ENCODE measurements around the gene CNST.
"Not testable (repeated sequence)": the region's sequence is repeated elsewhere in the genome, so short reads cannot be mapped to it uniquely, and the experiment has no call there.

CNST gene

DNA sequence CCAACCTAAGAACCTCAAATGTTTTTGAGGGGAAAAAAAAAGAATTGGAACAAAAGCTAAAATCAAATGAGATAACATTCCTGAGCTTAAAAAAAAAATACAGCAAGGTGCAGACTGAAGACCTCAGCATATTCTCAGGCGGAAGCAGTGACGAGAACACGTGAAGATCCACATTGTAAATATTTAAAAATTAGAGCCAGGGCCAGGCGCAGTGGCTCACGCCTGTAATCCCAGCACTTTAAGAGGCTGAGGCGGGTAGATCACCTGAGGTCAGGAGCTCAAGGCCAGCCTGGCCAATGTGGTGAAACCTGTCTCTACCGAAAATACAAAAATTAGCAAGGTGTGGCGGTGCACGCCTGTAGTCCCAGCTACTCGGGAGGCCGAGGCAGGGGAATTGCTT, 15.9 kb upstream of the CNST start:
- DNase-seq: no peak
- intact Hi-C loops (cut with DNase I): no loop called here

DNA sequence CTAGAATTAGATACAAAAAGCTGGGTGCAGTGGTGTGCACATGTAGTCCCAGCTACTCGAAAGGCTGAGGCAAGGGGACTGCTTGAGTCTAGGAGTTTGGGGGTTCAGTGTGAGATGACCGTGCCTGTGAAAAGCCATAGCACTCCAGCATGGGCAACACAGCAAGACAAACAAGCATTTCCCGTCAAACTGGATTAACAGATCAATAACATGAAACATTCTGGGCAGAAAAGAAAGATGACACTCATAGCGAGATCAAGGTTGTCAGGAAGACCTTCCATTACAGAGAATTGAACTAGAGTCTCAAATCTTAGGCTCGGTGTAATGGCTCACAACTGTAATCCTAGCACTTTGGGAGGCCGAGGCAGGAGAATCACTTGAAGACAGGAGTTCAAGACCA, 14.1 kb upstream of the CNST start:
- DNase-seq: no peak
- intact Hi-C loops (cut with DNase I): no loop called here

DNA sequence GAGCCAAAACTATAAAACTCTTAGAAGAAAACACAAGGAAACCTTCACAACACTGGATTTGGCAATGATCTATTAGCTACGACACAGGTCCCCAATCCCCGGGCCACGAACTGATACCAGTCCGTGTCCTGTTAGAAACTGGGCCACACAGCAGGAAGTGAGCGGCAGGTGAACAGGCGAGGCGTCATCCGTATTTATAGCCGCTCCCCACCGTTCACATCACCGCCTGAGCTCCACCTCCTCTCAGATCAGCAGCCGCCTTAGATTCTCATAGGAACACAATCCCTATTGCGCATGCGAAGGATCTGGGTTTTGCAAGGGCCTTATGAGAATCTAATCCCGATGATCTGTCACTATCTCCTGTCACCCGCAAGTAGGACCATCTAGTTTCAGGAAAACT, 12.1 kb upstream of the CNST start:
- intact Hi-C loops (cut with DNase I): no loop called here
- DNase-seq: no peak

DNA sequence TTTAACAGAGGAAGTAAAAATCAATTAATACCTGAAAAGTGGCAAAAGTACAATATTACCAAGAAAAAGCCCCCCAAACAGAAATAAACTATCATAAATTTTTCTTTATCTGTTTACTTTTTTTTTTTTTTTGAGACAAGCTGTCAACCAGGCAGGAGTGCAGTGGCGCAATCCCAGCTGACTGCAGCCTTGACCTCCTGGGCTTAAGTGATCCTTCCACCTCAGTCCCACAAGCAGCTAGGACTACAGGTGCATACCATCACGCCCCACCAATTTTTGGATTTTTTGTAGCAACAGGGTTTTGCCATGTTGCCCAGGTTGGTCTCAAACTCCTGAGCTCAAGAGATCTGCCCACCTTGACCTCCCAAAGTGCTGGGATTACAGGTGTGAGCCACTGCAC, 8.2 kb upstream of the CNST start:
- no peak for DNase-seq
- intact Hi-C loops (cut with DNase I): no loop called here

DNA sequence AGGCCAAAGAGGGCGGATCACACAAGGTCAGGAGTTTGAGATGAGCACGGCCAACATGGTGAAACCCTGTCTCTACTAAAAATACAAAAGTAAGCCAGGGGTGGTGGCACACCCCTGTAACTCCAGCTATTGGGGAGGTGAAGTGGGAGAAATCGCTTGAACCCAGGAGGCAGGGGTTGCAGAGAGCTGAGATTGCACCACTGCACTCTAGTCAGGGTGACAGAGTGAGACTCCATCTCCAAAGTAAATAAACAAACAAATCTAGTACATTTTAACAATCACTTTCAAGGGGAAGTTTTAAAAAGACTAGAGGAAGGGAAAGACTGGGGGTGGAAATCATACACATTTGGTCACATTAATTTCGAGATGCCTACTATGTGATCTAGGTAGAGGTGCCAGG, 6.9 kb upstream of the CNST start:
- intact Hi-C loops (cut with DNase I): no loop called here
- no peak for DNase-seq

DNA sequence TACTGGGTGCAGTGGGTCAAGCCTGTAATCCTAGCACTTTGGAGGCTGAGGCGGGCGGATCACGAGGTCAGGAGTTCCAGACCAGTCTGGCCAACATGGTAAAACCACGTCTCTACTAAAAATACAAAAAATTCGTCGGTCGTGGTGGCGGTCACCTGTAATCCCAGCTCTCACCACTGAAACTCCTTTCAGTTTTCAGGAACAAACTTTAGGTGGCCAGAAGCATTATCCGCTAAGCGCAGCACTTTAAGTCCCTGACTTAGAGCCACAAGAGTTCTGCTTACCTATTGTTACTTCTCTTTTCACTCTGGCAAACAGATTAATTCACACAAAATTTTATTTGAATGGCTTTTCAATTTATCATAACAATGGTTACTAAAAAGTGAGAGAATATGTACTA, 5.4 kb upstream of the CNST start:
- DNase-seq; intact Hi-C loops (cut with DNase I): not testable (repeated sequence)

DNA sequence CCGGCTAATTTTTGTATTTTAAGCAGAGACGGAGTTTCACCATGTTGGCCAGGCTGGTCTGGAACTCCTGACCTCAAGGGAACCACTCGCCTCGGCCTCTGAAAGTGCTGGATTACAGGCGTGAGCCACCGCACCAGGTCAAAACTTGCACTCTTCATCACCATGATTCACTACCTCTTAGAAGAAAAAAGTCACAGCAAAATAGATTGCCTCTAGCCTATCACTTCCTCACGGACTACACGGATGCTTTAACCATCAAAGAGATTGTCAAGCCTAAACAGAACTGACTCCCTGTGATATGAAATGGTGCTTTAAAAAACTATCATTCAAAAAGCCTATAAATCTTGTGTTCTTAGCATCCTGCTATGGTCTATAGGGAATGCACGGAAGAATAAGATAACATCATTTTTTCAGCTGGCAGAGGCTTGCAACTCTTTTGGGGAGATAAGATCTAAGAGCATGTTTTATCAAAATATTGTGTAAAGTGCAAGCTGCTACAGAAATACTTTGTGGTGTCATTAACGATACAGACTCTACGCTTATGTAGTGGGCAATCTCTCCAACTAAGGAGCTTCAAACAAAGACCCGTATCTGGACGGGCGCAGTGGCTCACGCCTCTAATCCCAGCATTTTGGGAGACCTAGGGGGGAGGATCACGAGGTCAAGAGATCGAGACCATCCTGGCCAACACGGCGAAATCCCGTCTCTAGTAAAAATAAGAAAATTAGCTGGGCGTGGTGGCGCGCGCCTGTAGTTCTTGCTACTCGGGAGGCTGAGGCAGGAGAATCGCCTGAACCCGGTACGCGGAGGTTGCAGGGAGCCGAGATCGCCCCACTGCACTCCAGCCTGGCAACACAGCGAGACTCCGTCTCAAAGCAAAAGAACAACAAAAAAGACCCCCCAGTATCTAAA, 1.2 kb upstream of the CNST start:
- intact Hi-C loops (cut with DNase I): loop anchor here (5.0 kb wide), 1 partner anchor 1913 kb away; the partner anchor contains the start of gene DESI2

DNA sequence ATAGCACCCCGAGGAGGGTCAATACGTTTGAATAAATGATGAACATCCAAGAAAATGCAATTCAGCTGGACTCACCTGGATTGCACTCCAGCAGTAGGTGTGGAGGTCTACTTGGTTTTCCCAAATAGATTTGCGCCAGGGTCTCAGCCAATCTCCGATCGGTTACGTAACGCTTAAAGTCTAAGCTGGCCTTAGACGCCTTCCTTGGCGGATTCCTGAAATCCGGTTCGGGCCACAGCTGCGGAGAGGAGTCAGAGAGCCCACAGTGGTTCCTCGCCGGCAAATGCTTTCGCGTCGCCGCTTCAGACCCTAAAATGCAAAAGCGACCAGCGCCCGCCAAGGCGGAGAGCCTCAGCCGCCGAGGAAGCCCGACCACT, 517 bp upstream of the CNST start:
- intact Hi-C loops (cut with DNase I): loop anchor here (5.0 kb wide), 1 partner anchor 1913 kb away; the partner anchor contains the start of gene DESI2
- DNase-seq: peak in 1 of 42 donors; percentile 11

More for the DNA sequence above, 1.2 kb upstream of the CNST start:
- no peak for DNase-seq

DNA sequence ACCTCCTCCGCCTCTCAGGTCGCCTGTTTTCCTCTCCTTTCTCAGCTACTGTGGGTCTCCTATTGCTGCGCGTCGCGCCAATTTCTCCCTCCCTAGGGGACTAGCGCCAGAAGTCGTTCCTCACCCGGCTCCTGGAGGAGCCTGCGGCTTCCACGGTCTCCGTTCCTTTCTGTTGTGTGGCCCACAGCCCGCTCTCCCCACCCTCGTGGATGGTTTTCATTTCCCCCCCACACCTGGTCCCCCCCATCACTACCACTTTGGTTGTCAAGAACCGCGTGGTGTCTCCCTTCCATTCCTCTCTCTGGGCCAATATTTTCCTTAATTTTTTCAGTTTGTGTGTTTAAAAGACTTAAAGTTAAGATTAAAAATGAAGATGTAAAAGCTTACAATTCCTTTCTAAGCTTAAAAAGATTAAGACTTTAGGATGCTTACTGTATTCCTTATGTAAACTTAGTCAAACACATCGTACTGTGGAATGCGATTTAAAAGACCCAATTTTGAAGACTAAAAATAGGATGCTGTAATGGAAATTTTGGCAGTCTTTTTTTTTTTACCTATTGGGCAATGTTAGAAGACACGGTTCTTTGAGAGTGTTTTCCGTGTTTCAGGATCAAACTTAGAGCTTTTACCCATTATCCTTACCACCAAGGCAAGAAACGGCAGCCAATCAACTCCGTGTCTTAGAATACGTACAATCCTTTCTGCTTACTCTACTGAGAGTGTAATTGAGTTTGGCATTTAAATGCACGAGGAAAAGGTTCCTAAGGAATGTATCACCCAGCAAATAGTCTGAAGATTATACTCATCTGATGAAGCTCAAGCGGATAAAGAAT, 773 bp downstream of the CNST start:
- intact Hi-C loops (cut with DNase I): loop anchor here (5.0 kb wide), 1 partner anchor 1915 kb away; the partner anchor contains the start of gene DESI2
- DNase-seq: peak in 16 of 42 donors; percentile 18 to 61 (median 35)

DNA sequence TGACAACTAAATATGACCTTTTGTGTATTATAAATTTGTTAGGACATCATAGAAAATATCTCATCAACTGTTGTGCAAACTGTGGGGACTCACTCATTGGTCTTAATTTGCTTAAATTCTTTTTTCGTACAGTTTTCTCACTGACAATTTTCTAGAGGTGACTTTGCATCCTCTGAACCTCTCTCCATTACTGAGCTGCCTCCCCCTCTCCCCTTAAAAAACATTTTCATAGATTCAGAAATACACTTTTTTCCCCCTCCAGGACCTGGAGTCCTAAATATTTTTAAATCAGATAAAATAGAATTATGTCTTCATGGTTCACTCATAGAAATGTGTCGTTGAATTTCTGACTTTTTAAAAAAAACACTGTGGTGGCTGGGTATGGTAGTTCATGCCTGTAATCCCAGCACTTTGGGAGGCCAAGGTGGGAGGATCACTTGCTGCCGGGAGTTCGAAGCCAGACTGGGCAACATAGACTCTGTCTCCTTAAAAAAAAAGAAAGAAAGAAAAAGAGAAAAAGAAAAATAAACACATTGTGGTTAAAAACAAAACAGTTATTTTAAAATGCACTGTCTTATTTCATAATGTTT, 1.5 kb downstream of the CNST start:
- DNase-seq: no peak
- intact Hi-C loops (cut with DNase I): loop anchor here (5.0 kb wide), 1 partner anchor 1915 kb away; the partner anchor contains the start of gene DESI2

DNA sequence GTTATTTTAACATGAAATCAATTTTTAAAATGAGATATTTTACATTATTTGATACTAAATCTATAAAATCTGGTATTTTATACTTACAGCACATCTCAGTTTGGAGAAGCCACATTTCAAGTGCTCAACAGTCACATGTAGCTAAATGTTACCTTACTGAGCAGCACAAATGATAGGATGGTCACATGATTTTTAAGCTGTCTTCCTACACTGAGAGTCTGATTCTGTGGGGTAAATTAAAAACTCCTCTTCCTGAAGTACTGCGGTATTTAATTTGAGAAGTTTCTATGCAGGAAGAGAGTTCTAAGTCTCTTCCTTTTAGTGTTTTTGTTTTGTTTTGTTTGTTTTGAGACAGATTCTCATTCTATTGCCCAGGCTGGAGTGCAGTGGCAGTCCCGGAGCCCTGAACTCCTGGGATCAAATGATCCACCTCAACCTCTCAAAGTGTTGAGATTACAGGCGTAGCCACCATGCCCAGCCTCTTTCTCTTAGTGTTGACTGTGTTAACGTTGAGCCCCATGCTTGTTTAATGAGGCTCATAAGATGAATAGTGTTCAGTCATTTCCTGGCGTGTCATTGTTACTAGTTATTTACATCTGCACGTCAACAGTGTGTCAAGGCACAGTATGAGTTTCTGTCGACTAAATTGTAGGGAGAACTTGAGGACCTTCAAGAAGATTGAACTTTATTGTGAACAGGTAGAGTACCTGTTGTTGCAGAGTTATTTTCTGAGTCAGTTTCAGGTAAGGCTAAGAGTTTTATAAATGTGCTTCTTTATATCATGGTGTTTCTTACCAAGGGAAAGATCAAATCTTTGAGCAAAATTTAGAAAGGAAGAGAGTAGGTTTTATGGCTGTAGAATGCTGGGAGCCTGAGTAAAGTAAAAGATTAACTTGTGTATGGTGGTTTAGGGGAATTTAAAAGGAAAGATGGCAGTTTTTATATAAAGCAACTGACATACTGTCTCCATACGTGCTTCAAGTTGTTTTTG, 3.3 kb downstream of the CNST start:
- intact Hi-C loops (cut with DNase I): loop anchor here (5.0 kb wide), 1 partner anchor 1917 kb away; the partner anchor contains the start of gene DESI2
- DNase-seq: no peak

DNA sequence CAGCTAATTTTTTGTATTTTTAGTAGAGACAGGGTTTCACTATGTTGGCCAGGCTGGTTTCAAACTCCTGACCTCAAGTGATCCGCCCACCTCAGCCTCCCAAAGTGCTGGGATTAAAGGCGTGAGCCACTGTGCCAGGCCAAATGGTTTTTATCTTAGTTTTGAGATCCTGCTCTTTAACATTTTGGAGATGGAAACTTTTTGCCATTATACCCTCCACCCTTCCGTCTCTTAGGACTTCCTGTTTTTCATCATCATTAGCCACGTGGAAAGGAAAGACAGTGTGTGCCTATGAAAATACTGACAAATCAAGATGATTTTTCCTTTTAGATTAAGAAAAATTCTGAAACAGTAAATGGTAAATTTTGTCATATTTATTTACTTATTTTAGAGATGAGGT, 5.1 kb downstream of the CNST start:
- intact Hi-C loops (cut with DNase I); DNase-seq: not testable (repeated sequence)

DNA sequence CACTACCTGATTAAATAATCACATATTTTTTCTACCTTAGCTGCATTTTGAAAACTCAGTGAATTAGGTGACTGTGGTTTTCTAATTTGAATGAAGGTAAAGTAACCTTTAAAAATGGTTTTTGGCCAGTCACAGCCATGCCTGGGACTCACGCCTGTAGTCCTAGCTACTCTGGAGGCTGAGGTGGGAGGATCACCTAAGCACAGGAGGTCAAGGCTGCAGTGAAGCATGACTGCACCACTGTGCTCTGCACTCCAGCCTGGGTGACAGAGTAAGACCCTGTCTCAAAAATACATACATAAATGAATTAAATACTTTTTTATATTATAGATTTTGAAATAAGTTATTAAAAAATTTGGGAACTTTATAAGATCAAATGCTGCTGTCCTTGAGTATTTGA, 5.7 kb downstream of the CNST start:
- intact Hi-C loops (cut with DNase I): no loop called here
- no peak for DNase-seq

DNA sequence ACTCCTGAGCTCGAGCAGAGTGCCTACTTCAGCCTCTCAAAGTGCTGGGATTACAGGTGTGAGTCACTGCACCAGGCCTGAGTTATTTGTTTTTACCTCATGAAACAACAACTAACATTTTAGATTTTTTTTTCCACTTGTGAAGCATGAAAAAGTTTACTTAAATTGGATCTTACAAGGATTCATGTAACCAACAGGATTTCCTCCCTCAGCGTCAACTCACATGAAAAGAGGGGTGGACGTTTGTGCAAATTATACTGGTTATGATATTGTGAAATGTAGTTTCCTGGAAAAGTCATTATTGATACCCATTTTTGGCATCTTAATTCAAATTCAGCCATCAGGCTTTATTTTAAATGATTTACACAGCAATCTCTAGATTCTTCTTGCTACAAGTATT, 6.5 kb downstream of the CNST start:
- no peak for DNase-seq
- intact Hi-C loops (cut with DNase I): no loop called here

DNA sequence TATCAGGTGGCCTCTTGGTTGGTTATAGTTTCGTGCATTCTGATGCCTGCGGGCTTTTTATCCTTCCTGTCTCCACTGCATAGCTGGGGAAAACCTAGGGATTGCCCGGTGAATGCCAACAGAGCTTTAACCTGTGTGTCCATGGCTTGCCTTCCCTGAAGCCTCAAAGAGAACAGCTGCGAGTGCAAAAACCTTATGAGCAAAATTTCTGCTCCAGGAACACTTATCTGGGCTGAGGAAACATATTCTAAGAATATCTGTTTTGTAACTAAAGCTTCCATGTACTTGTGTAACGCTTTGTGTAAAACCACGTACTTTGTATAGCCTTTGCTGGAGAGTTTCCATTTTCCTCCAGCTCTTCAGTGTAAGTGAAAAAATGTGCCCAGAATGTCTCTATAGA, 7.2 kb downstream of the CNST start:
- DNase-seq: no peak
- intact Hi-C loops (cut with DNase I): no loop called here

DNA sequence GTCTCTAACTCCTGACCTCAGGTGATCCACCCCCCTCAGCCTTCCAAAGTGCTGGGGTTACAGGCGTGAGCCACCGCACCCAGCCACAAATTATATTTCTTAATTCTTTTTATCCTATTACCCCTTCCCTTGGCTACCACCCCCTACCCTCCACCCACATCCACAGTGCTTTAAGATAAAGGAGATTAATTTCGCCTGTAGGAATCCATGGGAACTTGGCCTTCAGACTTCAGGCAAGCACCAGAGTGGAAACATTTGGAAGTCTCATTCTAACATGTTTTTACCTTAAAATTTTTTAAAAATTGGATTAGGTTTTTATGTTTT, 10.4 kb downstream of the CNST start:
- no peak for DNase-seq
- intact Hi-C loops (cut with DNase I): no loop called here

DNA sequence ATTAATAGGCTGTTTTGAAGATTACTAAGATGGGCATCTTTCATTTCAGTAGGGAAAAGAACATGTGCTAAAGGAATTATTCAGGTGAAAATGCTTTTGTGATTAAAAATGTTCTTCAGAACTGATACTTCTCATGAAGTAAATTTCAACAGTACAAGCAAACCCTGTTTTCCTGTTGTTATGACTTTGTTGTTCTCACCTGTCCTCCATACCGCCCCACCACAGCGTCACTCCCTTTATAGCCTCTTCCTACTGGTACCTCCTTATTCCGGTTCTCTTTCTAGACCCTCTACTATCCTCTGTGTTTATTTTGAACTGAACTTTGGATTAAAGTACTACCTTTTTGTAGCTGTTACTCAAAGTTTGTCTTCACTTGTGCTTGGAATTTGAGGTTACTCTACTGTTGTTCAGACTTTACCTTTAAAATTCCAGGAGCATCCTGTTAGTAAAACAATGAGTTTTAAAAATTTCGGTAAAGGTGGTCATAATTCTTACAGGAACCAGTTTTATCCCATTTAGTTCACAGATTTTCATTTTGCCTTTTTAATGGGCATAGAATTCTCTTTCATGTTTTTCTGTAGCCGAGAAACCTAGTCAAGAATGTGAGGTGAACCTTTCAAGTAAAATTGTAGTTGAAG, 10.9 kb downstream of the CNST start:
- intact Hi-C loops (cut with DNase I): no loop called here
- no peak for DNase-seq

DNA sequence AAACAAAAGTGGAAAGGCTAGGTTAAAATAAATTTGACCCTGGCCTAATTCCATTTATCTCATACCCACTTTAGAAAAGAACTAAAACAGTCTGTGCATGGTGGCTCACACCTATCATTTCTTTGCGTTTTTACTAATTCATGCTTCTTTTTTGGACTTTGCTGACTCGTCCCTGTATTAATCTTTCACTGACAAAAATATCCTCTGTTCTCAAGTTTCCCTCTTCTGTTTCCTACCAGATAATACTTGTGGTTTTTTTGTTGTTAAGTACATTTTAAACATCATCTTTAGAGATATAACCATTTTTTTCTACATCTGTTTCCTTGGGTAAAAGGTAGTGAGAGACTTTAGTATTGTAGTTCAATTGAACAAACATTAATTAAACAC, 11.5 kb downstream of the CNST start:
- intact Hi-C loops (cut with DNase I): no loop called here
- no peak for DNase-seq

Measured in head of caudate nucleus (tissue), 42 donors.